Neural cell (in vitro differentiated cells): ENCODE results near the gene FGGY. TPM values are rescaled to one million over a fixed set of nuclear protein-coding genes. Genes with fewer than 3 reads are reported as not detected.

Experiments used
- H2AFZ ChIP-seq: fragments of 200-600, 300-800 bp; sonication (generic), shearing (Covaris generic); 2 replicates; pipeline ENCODE4 v1.6.0; 2014; ENCODE audit warnings: low read depth, mild to moderate bottlenecking, antibody characterized with exemption, low read length, moderate library complexity
- H3F3A ChIP-seq: fragments of 200-600 bp; shearing (Covaris generic); 2 replicates; pipeline ENCODE4 v1.6.1; 2016; ENCODE audit warnings: mild to moderate bottlenecking, moderate library complexity, mixed read lengths, antibody characterized with exemption, low read length; ENCODE audit not compliant: insufficient read depth, poor library complexity, severe bottlenecking
- H3K27ac ChIP-seq: fragments of 200-600, 300-800 bp; sonication (generic), shearing (Covaris generic); 2 replicates; pipeline ENCODE4 v1.5.1; 2014; ENCODE audit warnings: mild to moderate bottlenecking, low read length, moderate library complexity
- H3K27me3 ChIP-seq: fragments of 300-800, 200-600 bp; sonication (generic), shearing (Covaris generic); 2 replicates; pipeline ENCODE4 v1.6.0; 2014; ENCODE audit warnings: mild to moderate bottlenecking, low read depth, low read length, moderate library complexity; ENCODE audit not compliant: insufficient read depth
- H3K36me3 ChIP-seq: fragments of 300-800, 200-600 bp; sonication (generic), shearing (Covaris generic); 2 replicates; pipeline ENCODE4 v1.5.1; 2014; ENCODE audit warnings: mild to moderate bottlenecking, antibody characterized with exemption, low read length, moderate library complexity; ENCODE audit not compliant: insufficient read depth
- H3K4me2 ChIP-seq: fragments of 300-800, 200-600 bp; sonication (generic), shearing (Covaris generic); 2 replicates; pipeline ENCODE4 v1.6.0; 2014; ENCODE audit warnings: mild to moderate bottlenecking, low read length
- H3K4me3 ChIP-seq: fragments of 300-800, 200-600 bp; sonication (generic), shearing (Covaris generic); 2 replicates; pipeline ENCODE4 v1.5.1; 2014; ENCODE audit warnings: mild to moderate bottlenecking, low read length, moderate library complexity
- H3K79me2 ChIP-seq: fragments of 200-600 bp; shearing (Covaris generic); replicated peaks from 2 replicates; pipeline ENCODE4 v1.6.0; 2014; ENCODE audit warnings: mild to moderate bottlenecking, low read length, moderate library complexity; ENCODE audit not compliant: insufficient read depth
- H3K9ac ChIP-seq: fragments of 300-800, 200-600 bp; sonication (generic), shearing (Covaris generic); 2 replicates; pipeline ENCODE4 v1.6.1; 2016; ENCODE audit warnings: mild to moderate bottlenecking, low read length, mixed read lengths
- H3K9me2 ChIP-seq: fragments of 200-600 bp; shearing (Covaris generic); 2 replicates; pipeline ENCODE4 v1.6.1; 2016; ENCODE audit warnings: mild to moderate bottlenecking, low read length, mixed read lengths; ENCODE audit not compliant: insufficient read depth
- H3K9me3 ChIP-seq: fragments of 200-600, 300-800 bp; sonication (generic), shearing (Covaris generic); 2 replicates; pipeline ENCODE4 v1.6.1; 2016; ENCODE audit warnings: mild to moderate bottlenecking, mixed run types, low read length, moderate library complexity, mixed read lengths
- H4K20me1 ChIP-seq: fragments of 200-600 bp; shearing (Covaris generic); 2 replicates; pipeline ENCODE4 v1.6.1; 2016; ENCODE audit warnings: mild to moderate bottlenecking, mixed run types; ENCODE audit not compliant: insufficient read depth
- CTCF ChIP-seq: fragments of 450-650 bp; IDR thresholded peaks from 2 replicates; pipeline ENCODE4 v1.5.1; 2014; ENCODE audit warnings: antibody characterized with exemption, mild to moderate bottlenecking, moderate library complexity; ENCODE audit not compliant: poor library complexity, severe bottlenecking
- EP300 ChIP-seq: fragments of 450-650 bp; conservative IDR thresholded peaks from 2 replicates; pipeline ENCODE4 v1.6.1; 2014; ENCODE audit warnings: antibody characterized with exemption, mild to moderate bottlenecking, moderate library complexity; ENCODE audit not compliant: poor library complexity, severe bottlenecking
- EZH2 ChIP-seq: fragments of 200-600, 300-800 bp; shearing (Covaris generic), sonication (generic); IDR thresholded peaks from 2 replicates; pipeline ENCODE4 v1.6.1; 2014; ENCODE audit warnings: antibody characterized with exemption, low read length, borderline replicate concordance, mild to moderate bottlenecking; ENCODE audit not compliant: insufficient read depth, poor library complexity, severe bottlenecking
- MXI1 ChIP-seq: fragments of 450-650 bp; conservative IDR thresholded peaks from 2 replicates; pipeline ENCODE4 v1.6.1; 2014; ENCODE audit warnings: antibody characterized with exemption, mild to moderate bottlenecking; ENCODE audit not compliant: poor library complexity, severe bottlenecking
- POLR2AphosphoS5 ChIP-seq: IDR thresholded peaks from 2 replicates; pipeline ENCODE4 v1.6.1; 2012
- RAD21 ChIP-seq: fragments of 450-650 bp; conservative IDR thresholded peaks from 2 replicates; pipeline ENCODE4 v1.6.1; 2014; ENCODE audit warnings: antibody characterized with exemption, mild to moderate bottlenecking, moderate library complexity
- REST ChIP-seq: IDR thresholded peaks from 2 replicates; pipeline ENCODE4 v1.6.1; 2012; ENCODE audit warnings: borderline replicate concordance
- SMC3 ChIP-seq: fragments of 450-650 bp; conservative IDR thresholded peaks from 2 replicates; pipeline ENCODE4 v1.6.1; 2014; ENCODE audit warnings: antibody characterized with exemption, mild to moderate bottlenecking, moderate library complexity; ENCODE audit not compliant: poor library complexity
- TAF1 ChIP-seq: IDR thresholded peaks from 2 replicates; pipeline ENCODE4 v1.6.1; 2012; ENCODE audit warnings: low read depth
- polyA plus RNA-seq: library from polyadenylated mRNA; depleted of rRNA; stranded (reverse); fragments of >200 nt; gene quantifications from 2 replicates; pipeline ENCODE4 v1.2.3, GENCODE V29; 2014

Gene FGGY
- polyA plus RNA-seq, 1 donor from 2014 or later, result 7.4 TPM

- no peak for TF ChIP-seq EZH2
- no peak for TF ChIP-seq MXI1
- TF ChIP-seq RAD21, result no peak
- no peak for TF ChIP-seq POLR2AphosphoS5
- no peak for TF ChIP-seq CTCF
- TF ChIP-seq EP300, result no peak
- no peak for TF ChIP-seq TAF1
- TF ChIP-seq REST, result no peak
- TF ChIP-seq SMC3, result no peak
- Histone ChIP-seq H2AFZ (no peak overlapping the region), H3K9me2 (no peaks in the 10 kb centered on the region), H3K4me3 (no peak overlapping the region), H3K36me3 (no peaks in the 10 kb centered on the region), H3K79me2 (no peaks in the 10 kb centered on the region), H3K27me3 (no peaks in the 10 kb centered on the region), H3K4me2 (no peak overlapping the region), H3F3A (no peaks in the 10 kb centered on the region), H4K20me1 (no peaks in the 10 kb centered on the region), H3K9me3 (no peaks in the 10 kb centered on the region), H3K9ac (no peak overlapping the region), H3K27ac (no peak overlapping the region)
Measured at GRCh38 chr1:59714219-59714618, 417.3 kb downstream of the FGGY start.

GRCh38 chr1:59714966-59715365, 418.1 kb downstream of the FGGY start:
- Histone ChIP-seq H3K4me3 (no peak overlapping the region), H3F3A (no peaks in the 10 kb centered on the region), H3K27ac (no peak overlapping the region), H3K27me3 (no peaks in the 10 kb centered on the region), H3K36me3 (no peaks in the 10 kb centered on the region), H2AFZ (no peak overlapping the region), H3K9me3 (no peaks in the 10 kb centered on the region), H3K79me2 (no peaks in the 10 kb centered on the region), H4K20me1 (no peaks in the 10 kb centered on the region), H3K9ac (no peak overlapping the region), H3K9me2 (no peaks in the 10 kb centered on the region), H3K4me2 (no peak overlapping the region)
- TF ChIP-seq RAD21 (no peak), EZH2 (no peak), POLR2AphosphoS5 (no peak), EP300 (no peak), REST (no peak), CTCF (no peak), SMC3 (no peak), TAF1 (no peak), MXI1 (no peak)
